22Rv1 (cell line): ENCODE data around the gene CCR1.

Experiments used
- CTCF ChIP-seq: fragments of 450-650 bp; IDR thresholded peaks from 2 replicates; pipeline ENCODE4 v1.5.1; 2017; ENCODE audit warnings: mild to moderate bottlenecking
- ZFX ChIP-seq: fragments of 450-650 bp; IDR thresholded peaks from 2 replicates; pipeline ENCODE4 v1.6.1; 2017; ENCODE audit warnings: antibody characterized with exemption, borderline replicate concordance

GRCh38 chr3:46205286-46205960 lies 2.7 kb downstream of the CCR1 start:
- TF ChIP-seq CTCF = no peak
- TF ChIP-seq ZFX = no peak
